ENCODE measurements around the gene SRF.

DNA sequence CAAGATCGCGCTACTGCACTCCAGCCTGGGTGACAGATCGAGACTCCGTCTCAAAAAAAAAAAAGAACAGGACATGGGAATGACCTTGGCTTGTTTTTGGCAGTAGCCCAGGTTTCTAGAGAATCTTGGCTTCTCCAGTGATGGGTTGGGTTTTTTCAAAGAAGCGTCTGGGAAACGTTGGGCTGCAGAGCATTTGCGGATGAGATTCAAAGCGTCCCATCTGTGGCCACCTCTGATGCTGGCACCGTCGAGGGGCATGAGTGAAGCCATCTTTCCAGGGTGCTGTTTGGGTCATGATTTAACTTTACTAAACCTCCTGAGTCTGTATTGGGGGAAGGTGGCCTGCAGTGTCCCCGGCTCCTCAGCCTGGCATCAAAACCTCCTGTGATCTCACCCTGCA, 43.2 kb upstream of the SRF start:
- no peak for TF ChIP-seq CTCF (IDR thresholded peaks at IDR 0.05; ENCODE audit: low read length)
- TF ChIP-seq EZH2 (IDR thresholded peaks at IDR 0.05; ENCODE audit: borderline replicate concordance, low read length) = no peak

All from OCI-LY1 (cell line).